Tongue (tissue), 2 donors: ENCODE results near the gene GSTA4. TPM values are rescaled to one million over a fixed set of nuclear protein-coding genes. Genes with fewer than 3 reads are reported as not detected.
A peak's percentile ranks its signal among the peaks of the same experiment; 100 is the strongest.
"Not testable (repeated sequence)": the region's sequence is repeated elsewhere in the genome, so short reads cannot be mapped to it uniquely, and the experiment has no call there.

Source experiments
- DNase-seq: peaks from one replicate; pipeline ENCODE4 v3.0.0-alpha.2; 2015
- total RNA-seq: library from RNA; depleted of rRNA; stranded (reverse); fragments of >200 nt; gene quantifications from one replicate; pipeline ENCODE4 v1.2.3, GENCODE V29; 2014

The GSTA4 gene
- total RNA-seq, 1 donor from 2014 or later = 51.9 TPM

DNA sequence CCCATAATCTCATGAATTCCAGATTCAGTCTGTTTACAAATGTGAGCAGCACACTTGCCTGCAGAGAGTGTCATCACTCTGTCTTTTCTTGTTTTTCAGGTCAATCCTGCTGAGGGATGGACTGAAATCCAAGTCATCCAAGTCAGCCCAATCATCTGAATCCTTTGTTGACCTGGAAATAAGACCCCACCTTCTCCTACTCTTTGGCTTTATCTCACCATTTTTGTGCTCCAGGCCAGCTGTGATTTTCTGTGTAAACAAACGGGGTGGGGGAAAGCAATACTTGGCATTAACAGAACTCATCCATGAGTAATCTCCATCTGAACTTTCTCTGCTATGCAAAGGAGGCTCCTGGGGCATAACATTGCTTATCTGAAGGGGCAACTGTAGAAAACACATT lies 16.9 kb upstream of the GSTA4 start:
- DNase-seq = peak; percentile 16

- DNase-seq = no peak
Observed at GRCh38 chr6:53010504-53010903, 15.4 kb upstream of the GSTA4 start.

DNA sequence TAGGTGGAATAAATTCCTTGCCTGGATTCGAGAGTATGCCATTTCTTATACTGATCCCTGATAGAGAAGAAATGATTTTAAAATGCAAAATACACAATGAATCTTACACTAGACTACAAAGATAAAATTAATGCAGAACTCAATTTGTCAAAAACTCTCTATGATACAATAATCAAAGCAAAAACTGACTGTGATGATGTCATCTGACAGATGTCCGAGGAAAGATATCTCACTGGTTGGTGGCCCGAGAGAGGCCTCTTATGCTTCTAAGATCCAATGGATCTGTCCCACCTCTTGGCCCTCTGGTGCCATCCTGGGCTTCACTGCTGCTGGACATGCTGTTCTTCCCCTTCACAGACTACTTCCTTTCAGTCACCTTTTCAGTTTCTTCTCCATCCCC lies 14.4 kb upstream of the GSTA4 start:
- DNase-seq = no peak

DNA sequence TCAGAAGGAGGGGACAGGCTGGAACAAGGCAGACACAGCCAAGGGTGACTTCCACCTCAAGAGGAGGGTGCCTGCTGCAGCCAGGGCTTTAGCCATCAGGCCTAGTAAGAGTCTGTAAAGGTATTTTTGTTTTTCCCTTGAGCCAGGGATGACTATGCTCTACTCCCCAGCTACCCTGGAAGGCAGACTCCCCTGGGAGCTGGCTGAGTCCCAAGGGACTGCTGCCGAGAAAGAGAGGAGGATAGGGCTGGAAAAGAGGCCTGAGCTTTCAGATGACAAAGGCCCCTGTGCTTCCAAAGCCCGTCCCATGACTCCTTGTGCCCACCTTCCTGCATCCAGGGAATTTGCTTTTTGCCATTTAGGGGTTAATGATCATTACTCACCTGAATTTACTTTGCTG lies 14.0 kb upstream of the GSTA4 start:
- no peak for DNase-seq

DNA sequence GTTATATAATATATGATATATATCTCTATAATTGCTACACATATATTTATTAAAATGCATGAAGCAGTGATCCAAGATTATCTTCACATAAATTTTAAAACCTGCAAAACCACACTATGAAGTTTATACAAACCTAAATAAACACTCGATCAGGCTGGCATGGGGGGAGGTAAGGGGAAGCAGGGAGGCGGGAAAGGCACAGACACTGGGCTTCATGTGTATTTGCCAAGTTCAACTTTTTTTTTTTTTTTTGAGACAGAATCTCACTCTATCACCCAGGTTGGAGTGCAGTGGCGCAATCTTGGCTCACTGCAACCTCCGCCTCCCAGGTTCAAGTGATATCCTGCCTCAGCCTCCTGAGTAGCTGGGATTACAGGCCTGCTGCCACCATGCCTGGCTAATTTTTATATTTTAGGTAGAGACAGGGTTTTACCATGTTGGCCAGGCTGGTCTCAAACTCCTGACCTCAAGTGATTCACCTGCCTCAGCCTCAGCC lies 13.2 kb upstream of the GSTA4 start:
- not testable (repeated sequence) for DNase-seq

DNA sequence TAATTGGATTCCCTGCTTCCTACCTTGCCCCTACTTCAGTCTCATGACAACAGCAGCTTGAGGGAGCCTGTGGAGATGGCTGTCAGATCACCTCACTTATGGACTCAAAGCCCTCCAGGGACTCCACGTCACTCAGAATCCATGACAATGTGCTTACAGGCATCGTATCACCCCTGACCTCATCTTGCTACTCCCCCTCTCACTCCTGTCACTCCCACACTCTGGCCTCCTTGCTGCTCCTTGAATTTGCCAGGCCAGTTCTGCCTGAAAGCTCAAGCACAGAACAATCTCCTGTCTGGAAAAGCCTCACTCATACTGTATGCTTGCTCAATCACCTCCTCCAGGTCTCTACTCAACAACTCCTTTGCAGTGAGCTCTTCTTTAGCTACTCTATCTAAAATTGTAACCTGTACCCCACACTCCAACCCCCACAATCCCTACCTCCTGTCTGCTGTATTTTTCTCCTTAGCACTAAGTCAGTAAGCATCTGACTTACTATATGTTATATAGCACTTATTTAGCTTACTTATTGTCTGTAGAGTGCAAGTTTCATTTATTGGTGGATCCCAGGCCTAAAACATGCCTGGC lies 10.7 kb upstream of the GSTA4 start:
- DNase-seq = no peak

GRCh38 chr6:52999456-52999855 lies 4.4 kb upstream of the GSTA4 start:
- DNase-seq = no peak

DNA sequence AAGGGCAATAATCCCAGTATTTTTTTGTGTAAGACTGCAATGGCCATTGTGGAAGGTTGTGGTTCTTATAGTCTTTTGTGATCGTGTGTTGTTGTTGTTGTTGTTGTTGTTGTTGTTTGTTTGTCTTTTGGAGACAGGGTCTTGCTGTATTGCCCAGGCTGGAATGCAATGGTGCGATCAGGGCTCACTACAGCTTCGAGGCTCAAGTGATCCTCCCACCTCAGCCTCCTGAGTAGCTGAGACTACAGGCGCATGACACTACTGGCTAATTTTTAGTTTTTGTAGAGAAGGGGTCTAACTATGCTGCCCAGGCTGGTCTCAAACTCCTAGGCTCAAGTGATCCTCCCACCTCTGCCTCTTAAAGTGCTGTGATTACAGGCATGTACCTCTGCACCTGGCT lies 3.5 kb upstream of the GSTA4 start:
- DNase-seq = no peak

DNA sequence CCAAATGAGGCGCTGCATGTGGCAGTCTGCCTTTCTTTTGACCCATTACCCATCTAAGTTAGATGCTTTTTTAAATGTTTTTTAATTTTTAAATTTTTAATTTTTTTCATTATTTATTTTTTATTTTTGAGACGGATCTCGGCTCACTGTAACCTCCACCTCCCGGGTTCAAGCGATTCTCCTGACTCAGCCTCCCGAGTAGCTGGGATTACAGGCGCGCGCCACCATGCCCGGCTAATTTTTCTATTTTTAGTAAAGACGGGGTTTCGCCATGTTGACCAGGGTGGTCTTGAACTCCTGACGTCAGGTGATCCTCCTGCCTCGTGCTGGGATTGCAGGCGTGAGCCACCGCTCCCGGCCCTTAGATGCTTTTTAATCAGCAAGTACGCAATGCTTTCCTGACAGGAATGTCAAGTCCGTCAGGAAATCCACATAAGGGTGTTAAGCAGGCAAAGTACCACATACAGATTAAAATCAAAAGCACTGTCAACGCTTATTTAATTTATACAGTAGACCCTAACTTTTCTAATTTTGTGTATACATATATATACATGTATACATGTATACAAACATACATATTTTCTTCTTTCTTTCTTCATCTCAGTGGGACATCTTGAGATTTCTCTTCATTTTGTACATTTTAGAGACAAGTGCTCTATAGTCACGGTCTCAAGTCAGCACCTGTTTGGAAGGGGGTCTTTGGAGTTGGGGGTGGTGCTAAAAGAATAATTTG lies 995 bp upstream of the GSTA4 start:
- peak; percentile 75 for DNase-seq

DNA sequence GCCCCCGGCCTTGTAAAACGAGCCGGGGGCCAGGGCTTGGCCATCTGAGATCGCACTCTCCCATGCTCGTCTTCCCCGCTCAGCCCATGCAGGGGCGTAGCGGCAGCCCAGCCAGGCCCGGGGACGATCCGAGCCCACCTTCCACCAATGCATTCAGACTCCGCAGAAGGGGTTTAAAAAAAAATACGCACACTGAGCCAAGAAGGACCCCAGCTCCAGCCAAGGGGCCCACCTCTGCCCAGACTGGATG lies 320 bp downstream of the GSTA4 start:
- no peak for DNase-seq

- peak; percentile 73 for DNase-seq
Observed at GRCh38 chr6:52994031-52994838, 849 bp downstream of the GSTA4 start.

GRCh38 chr6:52992980-52993920 lies 1.8 kb downstream of the GSTA4 start:
- peak; percentile 31 for DNase-seq

GRCh38 chr6:52990342-52990741 lies 4.7 kb downstream of the GSTA4 start:
- DNase-seq = no peak

- no peak for DNase-seq
Observed at GRCh38 chr6:52985228-52985627, 9.9 kb downstream of the GSTA4 start.

- no peak for DNase-seq
Observed at GRCh38 chr6:52984247-52984646, 10.8 kb downstream of the GSTA4 start.

DNA sequence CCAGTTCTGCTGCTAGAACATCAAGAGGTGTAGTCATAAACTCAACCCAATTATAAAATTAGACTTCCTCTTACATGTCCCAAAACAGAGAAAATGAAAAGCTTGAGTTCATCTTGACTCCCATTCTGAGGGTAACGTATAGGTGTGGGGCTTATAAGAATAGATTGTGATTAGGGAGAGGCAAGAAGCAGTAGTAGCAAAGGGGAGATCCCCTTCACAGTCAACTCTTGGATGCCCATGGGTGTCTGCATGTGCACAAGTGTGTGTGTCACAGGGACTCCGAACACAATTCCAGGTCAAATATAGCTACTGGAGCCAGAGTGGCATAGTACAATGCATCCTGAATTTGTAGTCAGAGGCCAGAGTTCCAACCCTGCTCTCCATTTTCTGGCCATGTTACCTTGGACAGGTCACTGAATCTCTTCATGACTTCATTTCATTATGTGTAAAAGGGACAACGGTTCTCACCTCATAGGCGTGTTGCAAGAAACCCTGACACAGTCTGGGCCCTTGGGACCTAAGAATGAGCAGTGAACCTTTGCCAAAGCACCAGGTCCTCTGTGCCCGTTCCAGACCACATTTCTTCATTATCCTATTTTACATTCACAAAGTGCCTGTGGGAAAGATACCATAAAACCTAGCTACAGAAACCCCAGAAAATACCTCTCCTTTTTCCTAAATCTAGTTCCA lies 11.8 kb downstream of the GSTA4 start:
- no peak for DNase-seq

DNA sequence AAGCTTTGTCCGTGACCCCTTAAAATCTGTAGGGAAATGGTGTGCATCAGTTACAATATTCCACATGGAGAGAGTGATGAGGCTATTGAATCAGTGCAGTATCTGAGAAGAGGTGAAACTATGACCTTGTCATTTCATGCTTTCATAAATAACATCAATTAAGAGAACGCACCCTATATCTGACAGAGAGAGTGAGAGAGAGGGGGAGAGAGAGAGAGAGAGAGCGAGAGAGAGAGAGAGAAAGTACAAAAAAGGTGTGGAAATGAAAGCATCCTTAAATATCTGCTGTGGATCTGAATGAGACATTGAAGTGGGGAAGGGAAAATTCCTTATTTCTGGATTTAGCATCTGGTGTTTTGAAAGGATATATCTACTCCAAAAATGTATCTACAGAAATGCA lies 12.4 kb downstream of the GSTA4 start:
- no peak for DNase-seq

DNA sequence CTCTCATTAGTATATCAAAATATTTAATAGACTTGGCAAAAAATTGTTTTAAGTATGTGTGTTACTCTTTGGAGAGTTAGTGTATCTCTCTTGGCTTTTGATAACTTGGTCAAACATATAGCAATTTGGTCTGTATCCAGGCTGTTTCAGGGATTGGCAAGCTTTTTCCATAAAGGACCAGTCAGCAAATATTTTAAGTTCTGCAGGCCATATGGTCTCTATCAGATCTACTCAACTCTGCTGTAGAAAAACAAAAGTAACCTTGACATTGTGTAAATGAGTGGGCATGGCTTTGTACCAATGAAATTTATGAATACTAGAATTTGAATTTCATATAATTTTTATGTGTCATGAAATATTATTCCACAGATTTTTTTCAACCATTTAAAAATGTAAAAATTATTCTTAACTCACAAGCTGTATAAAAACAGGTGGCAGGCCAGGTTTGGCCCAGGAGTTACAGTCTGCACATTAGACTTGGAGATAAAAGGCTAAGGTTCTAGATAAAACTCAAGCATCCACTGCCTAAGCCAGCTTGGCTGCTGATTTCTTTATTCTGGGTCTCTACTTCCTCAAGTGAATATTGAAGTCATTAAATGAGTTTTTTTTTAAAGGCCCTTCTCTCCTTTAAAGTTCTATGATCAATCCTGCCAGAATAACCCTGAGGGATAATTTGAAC lies 13.7 kb downstream of the GSTA4 start:
- no peak for DNase-seq

DNA sequence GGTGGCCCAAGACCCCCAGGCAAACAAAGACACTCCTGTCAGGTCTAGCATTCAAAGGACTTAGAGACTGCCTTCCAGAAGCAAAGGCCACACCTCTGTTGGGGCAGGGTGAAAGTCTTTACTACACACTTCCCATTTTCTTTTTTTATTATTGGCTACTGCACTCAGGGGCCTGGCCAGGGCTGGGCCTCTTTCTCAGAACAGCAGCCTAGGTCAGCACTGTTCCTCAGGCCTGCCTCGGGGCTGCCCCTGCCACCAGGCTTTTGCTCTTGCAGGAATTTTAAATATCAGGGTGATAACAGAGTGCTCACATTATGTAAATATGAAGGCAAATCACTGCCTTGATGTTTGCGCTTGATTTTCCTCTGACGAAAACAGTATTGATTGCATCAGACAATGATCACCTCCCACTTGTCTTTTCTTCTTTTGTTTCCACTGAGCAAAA lies 18.5 kb downstream of the GSTA4 start:
- no peak for DNase-seq

- DNase-seq = no peak
Observed at GRCh38 chr6:52976149-52976548, 18.9 kb downstream of the GSTA4 start.

DNA sequence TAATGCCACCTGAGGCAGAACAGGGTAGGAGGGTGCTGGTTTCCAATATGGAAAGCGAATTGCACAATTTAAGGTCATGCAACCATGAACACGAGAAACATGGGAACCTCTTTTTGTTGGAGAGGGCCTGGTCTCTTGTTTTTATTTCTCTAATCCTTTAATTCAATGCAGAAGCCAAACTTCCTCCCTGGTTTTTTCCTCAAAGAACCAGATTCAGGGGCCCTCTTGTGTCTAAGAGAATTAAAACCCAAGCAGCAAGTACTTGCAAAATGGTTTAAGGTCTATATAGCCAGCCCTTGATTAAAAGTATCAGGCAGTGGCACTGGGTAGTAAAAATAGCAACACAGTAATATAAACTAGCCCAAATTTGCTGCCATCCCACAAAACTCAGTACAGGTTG lies 19.5 kb downstream of the GSTA4 start:
- DNase-seq = no peak
